ENCODE results near the gene TGOLN2.
"Not testable (repeated sequence)": the region's sequence is repeated elsewhere in the genome, so short reads cannot be mapped to it uniquely, and the experiment has no call there.

TGOLN2 gene

DNA sequence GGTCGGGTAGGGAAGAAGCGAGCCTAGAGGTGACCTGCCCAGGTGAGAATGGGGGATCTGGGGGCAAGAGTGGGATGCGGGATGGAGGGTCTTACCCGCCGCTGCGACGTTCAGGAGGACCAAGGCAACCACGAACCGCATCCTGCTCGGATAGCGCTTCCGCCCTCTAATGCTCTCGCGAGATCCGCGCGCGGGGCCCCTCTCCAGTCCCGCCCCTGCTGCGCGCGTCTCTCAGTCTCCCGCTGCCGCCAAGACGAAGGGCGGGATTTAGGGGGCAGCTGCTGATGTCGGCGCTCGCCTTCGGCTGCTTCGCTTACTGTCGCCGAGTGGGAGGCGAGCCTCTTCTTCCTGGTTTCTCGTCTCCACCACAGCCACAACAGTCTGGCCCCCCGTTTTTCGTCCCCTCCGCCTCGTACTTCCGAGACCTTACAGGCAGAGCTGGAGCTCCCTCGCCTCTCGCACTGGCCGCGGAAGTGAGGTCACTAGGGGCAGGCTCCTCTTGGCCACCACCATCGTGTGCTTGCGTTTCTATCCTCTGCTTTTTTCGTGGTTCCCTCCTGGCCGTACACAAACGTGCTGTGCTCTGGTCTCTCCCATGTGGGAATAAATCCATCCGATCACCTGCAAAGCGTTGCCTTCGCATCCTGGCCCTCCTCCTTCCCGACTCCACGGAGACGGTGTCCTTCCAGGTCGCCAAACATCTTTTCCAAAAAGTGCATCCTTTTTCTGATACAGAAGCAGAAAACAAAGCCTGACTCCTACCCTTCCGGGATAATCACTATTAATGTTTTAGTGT is at the start of gene TGOLN2:
TGOLN2 (minus strand) TSS at position 168 of the 796 bp plus-strand sequence; CDS start at position 141, 27 bp downstream.
- DNase-seq = peak; percentile 92

DNA sequence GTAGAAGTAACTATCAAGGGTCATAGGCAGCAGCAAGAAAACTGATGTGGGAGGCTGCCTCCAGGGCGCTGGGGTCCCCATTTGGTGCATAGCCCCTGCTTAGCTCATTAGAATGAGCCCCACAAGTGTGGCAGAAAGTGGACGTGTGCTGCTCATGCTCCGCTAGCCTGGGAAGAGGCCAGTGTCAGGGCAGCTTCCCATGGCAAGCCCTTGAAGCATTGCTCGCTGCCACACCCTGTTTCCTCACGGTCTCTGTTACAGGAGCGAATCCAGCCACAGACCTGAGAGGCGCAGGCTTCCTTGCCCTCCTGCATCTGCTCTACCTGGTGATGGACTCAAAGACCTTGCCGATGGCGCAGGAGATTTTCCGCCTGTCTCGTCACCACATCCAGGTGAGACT is 49.3 kb upstream of the TGOLN2 start:
- no peak for DNase-seq

DNA sequence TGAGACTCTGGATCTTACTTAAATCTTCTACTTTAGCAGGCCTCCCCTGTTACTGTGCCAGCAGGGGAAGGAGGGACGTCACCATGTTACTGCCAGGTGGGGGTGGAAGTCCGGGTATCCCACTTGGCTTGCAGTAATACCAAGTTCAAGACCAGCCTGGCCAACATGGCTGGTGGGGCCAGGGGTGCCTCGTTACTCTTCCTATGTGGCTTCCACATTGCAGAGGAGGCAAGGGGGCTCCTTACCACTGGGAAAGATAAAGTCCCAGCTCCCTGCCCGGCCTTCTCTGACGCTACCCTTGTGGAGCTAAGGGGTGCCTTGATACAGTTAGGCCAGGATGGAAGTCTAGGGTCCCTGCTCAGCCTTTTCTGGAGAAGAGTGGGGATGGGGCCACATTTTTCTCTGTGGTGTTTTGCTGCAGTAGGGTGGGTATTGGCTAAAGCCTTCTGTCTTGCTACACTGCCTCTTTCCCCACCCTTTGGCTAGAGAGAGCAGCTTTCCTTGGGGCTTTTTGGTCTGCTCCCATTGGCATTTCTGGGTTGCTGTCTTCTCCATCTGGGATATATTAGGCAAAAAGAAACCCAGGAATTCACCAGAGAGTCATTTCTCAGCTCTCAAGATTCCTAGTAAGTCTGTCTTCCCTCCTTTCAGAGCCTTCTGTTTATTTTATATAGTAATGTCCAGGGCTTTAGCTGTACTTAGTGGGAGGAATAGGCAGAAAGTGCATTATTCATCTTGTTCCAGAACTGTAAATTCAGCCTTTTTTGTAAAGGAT is 48.7 kb upstream of the TGOLN2 start:
- peak; percentile 36 for DNase-seq

DNA sequence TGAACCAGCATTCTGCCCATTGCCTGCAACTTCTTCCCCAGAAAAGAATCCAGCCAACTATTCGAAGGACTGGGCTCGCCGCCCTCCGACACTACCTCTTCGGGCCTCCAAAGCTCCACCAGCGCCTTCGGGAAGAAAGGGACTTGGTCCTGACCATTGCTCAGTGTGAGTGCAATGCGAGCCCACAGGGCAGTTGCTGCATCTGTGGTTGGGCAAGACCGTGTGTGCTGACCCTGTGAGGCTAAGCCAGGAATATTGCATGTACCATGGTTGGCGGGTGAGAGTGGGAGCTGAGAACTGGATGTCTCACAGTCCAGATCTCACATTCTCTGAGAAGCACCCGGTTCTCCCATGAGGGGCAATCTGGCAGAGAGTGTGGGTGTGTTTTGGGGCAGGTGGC is 43.3 kb upstream of the TGOLN2 start:
- no peak for DNase-seq

DNA sequence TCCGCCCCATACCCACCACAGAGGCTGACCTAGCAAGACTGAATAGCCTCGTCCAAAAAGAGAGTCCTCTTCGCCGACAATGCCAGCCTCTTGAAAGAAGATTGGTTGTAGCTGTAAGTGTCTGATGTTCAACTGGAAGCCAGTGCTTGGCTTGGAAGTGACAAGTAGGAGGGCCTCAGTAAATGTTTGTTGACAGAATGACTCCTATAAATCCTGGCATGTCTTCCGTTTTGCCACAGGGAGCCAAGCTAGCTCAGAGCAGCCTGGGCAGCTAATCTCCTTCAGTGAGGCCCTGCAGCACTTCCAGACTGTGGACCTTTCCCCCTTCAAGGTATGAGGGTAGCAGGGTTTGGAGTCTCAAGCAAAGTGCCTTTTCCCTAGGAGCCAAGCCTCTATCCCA is 41.7 kb upstream of the TGOLN2 start:
- DNase-seq = no peak

DNA sequence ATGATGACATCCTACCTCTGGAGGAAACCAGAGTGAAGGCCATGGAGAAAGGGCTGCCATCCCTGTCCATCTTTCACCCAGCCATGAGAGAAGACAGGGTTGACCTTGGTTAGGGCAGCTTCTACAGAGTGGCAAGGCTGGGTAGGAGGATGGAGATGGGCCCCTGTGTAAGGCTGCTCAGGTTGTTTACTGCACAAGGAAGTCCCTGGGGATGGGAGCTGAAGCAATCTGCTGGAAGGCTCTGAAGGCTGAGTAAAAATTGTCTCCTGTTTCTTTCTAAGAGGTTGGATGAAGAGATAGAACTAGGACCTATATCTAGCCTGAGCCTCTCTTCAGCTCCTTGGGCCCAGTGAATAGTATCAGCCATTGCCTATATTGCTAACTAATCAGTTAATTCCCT is 41.1 kb upstream of the TGOLN2 start:
- DNase-seq = no peak

DNA sequence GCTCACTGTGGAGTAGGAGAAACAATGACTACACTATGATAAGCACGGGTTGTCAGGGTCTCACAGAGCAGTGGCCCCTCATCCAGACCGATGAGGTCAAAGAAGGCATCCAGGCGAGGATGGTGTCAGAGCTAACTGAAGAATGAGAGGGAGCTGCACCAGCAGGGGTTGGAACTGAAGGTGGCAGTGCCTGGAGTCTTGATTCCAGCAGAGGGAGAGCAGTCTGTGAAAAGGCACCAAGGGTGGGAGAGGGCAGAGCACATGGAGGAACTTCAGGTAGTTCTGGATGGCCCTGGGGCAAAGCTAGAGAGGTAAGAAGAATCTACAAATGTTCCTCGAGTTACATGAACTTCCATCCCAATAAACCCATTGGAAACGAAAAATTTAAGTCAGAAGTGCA is 39.4 kb upstream of the TGOLN2 start:
- no peak for DNase-seq

DNA sequence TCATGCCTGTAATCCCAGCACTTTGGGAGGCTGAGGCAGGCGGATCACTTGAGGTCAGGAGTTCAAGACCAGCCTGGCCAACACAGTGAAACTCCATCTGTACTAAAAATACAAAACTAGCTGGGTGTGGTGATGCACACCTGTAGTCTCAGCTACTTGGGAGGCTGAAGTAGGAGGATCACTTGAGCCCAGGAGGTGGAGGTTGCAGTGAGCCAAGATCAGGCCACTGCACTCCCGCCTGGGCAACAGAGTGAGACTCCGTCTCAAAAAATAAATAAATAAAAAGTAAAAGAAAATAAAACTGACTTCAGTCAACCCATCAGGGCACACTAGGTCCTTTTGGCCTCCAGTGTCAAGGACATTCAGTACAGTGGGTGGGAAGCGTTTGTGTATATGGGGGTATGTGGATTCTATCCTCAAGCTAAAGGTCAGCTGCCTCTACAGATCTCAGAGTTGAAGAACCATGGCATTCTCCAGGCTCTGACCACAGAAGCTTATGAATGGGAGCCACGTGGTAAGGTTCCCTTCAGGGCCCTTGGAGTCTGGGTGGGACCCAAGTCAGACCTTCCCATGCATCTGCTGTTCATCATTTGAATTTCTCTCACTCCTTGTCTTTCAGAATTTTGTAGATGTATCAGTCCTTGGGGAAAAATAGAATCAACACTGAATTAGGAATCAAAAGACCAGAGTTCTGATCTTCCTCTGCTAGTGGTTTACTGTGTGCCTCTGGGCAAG is 35.0 kb upstream of the TGOLN2 start:
- DNase-seq = not testable (repeated sequence)

DNA sequence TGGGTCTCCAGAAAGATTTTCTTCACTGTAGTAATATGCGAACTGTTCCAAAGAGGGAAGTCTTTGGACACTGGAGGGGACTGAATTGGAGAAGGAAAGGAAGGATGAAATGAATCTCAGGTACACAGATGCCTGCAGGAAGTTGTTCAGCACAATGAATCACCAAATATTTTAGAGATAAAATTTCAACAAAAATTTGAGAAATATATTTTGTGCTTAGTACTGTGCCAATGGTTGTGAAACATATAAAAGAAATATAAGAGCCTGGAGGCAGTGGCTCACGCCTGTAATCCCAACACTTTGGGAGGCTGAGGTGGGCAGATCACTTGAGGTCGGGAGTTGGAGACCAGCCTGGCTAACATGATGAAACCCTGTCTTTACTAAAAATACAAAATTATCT is 29.9 kb upstream of the TGOLN2 start:
- no peak for DNase-seq

DNA sequence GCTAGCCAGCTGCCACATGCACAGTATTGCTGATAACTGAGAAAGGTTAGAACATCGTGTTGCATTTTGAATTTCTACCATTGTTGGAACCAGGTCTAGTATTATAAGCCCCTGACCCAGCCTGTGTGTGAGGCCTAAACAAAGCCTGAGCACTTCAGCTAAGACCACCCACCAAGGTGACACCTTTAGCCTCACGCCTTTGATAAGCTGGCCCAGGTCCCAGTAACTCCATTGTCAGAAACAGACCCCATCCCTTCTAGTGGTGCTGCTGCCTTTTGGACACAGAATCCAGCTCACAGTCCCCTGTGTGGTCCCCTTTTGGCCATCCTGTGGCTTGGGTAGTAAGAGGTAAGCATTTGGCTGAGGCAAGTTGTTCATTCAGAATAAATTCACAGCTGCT is 28.4 kb upstream of the TGOLN2 start:
- DNase-seq = no peak

DNA sequence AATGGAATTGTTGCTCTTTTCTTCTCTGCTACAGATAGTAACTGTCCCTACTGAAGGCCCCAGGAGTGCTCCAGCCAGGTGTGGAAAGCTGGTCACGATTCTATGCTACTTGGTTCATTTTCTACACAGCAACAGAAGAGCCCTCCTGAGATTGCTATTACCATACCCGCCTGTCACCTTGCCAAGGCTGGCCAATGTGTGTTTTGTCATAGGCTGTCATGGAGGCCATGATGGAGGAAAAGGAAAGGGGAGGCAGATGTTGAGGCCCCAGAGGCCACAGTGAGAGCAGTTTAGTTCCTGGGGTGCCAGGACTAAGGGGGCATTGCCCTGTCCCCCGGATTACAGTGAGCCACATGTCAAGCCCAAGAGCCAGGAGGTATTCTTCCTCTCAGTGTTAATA is 27.7 kb upstream of the TGOLN2 start:
- peak; percentile 7 for DNase-seq

DNA sequence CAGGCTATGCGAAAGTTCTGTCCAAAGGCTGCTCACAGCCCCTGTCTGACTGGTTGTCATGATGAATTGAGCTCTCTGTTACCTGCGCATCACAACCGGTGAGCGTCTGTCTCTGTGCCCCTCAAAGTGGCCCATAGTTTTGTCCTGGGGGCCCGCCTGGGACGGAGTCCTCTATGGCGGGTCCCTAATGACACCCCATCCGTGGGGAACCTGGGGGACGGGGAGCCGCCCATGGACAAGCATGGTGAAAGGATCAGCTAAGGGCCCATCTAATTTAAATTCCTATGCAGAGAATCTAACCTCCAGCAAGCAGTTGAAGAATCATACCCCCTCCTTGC is 27.3 kb upstream of the TGOLN2 start:
- peak; percentile 9 for DNase-seq

DNA sequence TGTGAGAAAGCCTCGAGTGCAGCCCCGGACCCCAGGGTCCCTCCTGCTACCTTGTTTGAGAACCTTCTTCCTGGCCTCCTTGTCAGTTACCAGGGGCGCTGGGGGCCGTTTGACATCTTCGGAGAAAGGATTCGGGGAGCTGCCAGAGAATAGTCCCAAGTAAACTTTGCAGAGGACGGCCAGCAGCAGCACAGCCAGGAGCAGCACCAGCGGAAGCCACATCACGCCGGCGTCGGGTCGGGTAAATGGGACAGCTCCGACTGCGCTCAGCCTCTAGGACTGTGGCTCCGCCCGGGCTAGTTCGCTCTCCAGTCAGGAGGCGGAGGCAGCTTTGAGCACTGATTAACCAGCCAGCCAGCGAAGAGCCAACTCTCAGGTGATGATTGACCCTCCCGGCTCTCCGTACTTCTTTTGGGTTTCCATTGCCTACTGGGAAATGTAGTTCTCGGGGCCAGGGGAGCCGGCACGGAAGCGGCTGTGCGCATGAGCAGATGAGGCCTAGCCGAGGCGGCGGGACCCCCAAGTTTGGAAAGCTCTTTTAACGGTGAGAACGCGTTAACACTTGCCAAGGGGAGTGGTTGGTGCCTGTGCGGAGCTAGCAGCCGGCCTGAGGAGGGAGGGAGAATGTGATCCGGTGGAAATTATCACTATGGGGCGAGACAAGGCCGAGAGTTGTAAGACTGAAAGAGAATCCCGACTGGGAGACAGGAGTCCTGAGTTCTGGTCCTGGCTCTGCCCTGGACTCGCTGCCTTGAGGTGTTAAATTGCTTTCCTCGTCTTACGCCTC is 26.7 kb upstream of the TGOLN2 start, which contains the start of the genes ELMOD3 and RETSAT:
ELMOD3 (plus strand) TSS at position 484 of the 787 bp plus-strand sequence. CDS start 2,430 bp downstream, outside the sequence.
RETSAT (minus strand) TSS at position 243 of the 787 bp plus-strand sequence; CDS start at position 222, 21 bp downstream.
- DNase-seq = peak; percentile 100

DNA sequence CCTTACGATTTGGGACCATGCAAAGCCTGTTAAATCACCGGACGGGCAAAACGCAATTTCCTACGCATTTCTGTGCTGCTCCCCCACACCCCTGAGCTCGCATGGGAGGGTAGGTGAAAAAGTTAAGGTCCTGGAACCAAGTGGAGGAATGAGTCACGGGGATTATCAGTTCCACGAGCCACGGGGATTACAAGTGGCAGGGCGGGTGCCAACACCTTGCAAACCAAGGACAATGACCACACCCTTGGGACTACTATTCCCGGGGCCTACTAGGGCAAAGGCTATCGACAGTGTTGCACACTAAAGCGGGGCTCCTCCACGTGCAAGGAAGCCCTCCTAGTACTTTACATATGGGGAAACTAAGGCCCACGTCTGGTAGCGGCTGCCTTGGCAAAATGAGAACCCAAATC is 26.1 kb upstream of the TGOLN2 start:
- peak; percentile 4 for DNase-seq

DNA sequence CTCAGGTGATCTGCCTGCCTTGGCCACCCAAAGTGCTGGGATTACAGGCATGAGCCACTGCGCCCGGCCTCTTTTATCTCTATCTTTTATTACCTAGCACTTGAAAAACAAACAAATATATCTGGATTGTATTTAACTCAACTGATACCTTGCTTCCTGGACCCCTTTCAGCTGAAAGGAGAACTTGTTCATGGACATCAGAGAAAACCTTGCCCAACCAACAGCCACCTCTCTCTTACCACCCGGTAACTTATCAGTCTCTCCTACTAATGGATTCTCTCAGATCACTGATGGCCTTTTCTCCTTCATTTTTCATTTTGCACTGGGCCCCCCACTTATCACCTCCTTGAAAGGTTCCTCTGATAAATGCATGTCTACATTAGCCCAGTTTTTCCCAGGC is 19.8 kb upstream of the TGOLN2 start:
- DNase-seq = no peak

DNA sequence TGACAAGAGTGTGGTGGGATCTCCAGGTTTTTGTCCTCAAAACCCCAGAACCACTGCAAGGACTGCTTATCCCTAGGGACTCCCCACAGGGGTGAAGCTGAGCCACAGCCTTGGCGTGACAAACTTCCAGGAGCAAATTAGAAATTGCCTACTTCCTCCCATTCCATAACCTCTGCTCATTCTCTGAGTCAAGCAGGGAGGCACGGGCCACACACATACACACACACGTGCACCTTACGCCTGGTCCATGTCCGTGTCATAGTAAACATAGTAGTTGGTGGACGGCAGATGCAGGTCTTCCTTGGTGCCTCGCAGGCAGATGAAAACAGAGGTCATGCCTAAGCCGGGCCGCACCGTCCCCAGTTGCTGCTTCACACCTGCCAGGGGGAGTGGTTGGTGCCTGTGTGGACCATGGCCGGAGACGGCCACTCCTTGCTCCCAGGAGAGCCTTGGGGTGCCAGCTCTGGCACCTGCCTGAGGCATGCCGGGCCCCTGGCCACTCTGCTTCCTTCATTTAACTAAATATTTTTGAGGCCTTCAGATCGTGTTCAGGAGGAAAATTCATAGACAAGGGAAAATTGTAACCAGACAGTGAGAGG is 16.7 kb upstream of the TGOLN2 start:
- no peak for DNase-seq

DNA sequence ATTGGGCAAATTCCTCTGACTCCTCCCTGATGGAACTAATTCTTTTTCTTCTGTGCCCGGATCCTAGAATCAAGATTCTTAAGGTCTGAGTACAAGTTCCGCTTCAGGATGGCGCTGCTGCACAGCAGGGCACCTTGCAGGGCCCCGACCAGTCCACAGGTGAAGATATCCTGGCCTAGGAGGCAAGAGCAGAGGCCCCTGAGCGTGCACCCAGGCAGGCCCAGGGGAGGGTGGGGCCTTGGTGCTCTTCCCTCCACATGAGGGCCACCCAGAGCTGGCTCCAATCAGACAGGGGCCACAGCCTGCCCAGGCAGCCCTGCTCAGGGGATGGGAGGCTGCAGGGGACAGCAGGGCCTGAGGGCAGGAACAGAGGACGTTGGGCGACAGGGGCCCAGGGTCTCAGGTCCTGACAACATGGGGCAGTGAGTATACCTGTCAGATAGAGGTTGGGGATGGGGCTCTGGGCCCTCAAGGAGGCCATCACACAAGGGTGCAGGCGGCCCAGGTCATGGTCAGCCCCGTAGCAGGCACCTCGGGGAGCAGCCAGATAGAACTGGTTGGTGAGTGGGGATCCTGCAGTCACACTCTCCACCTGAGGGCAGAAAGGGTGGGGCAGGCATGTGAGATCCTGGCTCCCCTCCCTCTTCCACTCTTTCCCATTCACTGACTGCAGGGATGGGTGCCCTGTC is 15.6 kb upstream of the TGOLN2 start:
- not testable (repeated sequence) for DNase-seq

DNA sequence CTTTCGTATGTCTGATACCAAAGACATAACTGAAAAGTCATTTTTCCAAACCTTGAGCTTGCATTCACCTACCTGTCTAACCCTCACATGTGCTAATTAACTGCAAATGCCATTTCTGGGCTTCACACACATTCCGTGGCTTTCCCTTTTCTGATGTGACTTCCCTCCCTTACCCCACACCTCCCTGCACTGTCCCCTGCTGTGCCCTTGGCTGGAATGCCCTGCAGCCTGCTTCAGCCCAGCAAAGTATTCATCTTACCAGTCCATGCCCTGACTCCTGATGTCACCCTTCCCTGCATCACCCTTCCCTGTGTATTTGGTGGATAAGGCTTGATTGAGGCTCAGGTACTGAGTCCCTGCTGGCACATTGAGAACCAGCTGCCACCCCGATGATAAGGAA is 14.4 kb upstream of the TGOLN2 start:
- DNase-seq = no peak

DNA sequence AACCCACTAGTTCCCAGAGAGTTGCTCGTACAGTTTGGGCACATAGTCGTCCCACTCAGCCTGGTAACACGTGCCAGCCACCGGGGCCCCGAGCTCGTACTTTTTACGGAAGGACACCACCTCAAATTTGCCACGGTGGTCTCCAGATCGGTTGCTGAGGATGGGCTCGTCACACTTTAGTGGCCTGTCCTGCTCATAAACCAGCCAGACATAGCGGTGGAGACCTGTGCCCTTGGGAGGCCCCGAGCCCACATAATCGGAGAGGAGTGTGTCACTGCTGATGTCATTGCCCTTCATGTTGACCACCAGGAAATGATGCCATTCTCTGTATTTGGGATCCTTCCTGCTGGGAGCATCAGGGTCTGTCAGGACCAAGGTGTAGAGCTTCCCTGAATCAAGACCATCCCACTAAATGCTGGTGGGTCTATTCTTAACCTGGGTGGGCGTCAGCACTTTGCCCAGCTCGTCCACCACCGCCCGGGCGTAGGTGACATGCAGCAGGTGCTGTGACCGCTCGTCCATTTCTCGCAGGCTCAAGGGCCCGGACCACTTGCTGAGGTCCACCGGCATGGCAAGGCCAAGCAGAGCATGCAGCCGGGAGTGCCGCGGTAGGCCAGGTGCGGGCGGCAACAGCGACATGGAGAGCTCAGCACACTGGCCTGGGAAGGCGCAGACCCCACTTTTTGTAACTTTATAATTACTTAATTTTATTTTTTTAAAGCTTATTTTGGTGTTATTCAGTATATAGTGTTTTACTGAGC is 13.7 kb upstream of the TGOLN2 start:
- DNase-seq = no peak

DNA sequence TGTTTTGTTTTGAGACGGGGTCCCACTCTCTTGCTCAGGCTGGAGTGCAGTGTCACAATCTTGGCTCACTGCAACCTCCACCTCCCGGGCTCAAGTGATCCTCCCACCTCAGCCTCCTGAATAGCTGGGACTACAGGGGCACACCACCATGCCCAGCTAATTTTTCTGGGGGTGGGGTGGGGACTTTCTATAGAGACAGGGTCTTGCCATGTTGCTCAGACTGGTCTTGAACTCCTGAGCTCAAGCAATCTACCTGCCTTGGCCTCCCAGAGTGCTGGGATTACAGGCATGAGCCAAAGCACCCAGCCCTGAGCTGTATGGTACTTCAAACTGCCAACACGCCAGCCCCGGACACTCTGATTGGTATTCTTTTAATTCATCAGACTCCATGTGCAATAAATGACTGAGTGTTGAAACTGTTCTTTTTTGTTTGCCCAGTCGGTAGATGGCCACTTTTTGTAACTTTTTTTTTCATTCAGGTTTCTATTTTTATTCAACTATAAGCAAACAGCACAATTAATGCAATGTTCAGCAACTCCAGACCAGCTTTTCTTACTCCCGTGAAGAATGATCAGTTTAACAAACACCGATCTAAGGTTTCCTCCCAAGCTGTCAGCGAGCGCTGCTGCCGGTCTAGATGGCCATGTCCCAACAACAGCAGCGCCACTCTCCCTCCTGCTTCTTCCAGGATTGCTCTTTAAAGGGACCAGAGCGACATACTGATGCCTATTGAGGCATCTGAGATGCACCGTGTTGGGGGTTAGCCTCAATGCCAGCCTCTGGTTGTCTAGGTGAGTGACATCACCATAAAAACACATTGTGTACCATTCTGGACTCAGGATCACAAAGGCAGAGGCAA is 12.5 kb upstream of the TGOLN2 start:
- no peak for DNase-seq

Measured in fibroblast of skin of right biceps (primary cell).